22Rv1 (cell line): Measurements from ENCODE around the gene SNTB2.

Experiments used
- ZFX ChIP-seq: fragments of 450-650 bp; IDR thresholded peaks from 2 replicates; pipeline ENCODE4 v1.6.1; 2017; ENCODE audit warnings: antibody characterized with exemption, borderline replicate concordance
- TF ChIP-seq, protein P1 (sequence below): fragments of 450-650 bp; IDR thresholded peaks from 2 replicates; pipeline ENCODE4 v1.5.1; 2017; ENCODE audit warnings: mild to moderate bottlenecking

DNA sequence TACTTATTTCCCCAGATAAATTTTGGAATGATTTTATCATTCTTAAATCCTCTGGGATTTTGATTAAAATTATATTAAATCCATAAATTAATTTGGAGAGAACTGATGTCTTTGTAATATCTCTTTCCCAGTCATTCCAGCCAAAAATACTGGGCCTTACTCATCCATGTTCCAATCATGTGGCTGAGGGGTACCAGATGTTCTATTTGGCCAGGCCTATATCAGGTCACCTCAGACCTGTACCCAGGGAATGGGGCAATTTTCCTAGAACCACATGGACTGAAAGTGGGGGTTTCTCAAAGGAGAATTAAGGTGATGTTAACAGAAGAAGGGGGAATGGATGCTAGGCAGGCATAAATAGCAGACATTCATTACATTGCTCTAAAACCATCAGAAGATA is 7.5 kb downstream of the SNTB2 start:
- TF ChIP-seq, protein P1, sequence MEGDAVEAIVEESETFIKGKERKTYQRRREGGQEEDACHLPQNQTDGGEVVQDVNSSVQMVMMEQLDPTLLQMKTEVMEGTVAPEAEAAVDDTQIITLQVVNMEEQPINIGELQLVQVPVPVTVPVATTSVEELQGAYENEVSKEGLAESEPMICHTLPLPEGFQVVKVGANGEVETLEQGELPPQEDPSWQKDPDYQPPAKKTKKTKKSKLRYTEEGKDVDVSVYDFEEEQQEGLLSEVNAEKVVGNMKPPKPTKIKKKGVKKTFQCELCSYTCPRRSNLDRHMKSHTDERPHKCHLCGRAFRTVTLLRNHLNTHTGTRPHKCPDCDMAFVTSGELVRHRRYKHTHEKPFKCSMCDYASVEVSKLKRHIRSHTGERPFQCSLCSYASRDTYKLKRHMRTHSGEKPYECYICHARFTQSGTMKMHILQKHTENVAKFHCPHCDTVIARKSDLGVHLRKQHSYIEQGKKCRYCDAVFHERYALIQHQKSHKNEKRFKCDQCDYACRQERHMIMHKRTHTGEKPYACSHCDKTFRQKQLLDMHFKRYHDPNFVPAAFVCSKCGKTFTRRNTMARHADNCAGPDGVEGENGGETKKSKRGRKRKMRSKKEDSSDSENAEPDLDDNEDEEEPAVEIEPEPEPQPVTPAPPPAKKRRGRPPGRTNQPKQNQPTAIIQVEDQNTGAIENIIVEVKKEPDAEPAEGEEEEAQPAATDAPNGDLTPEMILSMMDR, result no peak
- TF ChIP-seq ZFX, result no peak
